Panc1 (cell line): ENCODE results near the gene TRIM51.
"Not testable (repeated sequence)": the region's sequence is repeated elsewhere in the genome, so short reads cannot be mapped to it uniquely, and the experiment has no call there.

Experiments used
- POLR2AphosphoS5 ChIP-seq: IDR thresholded peaks from 2 replicates; pipeline ENCODE4 v1.6.1; 2012; ENCODE audit warnings: mild to moderate bottlenecking, low read depth, low read length, moderate library complexity
- TCF7L2 ChIP-seq: IDR thresholded peaks from 2 replicates; pipeline ENCODE4 v1.6.1; 2011; ENCODE audit warnings: mild to moderate bottlenecking, low read depth, low read length, inconsistent platforms
- TF ChIP-seq, protein P1 (sequence below): fragments of 450-650 bp; IDR thresholded peaks from 2 replicates; pipeline ENCODE4 v1.5.1; 2017; ENCODE audit warnings: mild to moderate bottlenecking

DNA sequence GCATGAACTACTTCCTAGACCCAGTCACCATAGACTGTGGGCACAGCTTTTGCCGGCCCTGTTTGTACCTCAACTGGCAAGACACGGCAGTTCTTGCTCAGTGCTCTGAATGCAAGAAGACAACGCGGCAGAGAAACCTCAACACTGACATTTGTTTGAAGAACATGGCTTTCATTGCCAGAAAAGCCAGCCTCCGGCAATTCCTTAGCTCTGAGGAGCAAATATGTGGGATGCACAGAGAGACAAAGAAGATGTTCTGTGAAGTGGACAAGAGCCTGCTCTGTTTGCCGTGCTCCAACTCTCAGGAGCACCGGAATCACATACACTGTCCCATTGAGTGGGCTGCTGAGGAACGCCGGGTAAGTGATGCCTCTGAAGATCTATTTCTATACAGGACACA lies 2.4 kb downstream of the TRIM51 start:
- TF ChIP-seq TCF7L2, POLR2AphosphoS5: not testable (repeated sequence)
- TF ChIP-seq, protein P1, sequence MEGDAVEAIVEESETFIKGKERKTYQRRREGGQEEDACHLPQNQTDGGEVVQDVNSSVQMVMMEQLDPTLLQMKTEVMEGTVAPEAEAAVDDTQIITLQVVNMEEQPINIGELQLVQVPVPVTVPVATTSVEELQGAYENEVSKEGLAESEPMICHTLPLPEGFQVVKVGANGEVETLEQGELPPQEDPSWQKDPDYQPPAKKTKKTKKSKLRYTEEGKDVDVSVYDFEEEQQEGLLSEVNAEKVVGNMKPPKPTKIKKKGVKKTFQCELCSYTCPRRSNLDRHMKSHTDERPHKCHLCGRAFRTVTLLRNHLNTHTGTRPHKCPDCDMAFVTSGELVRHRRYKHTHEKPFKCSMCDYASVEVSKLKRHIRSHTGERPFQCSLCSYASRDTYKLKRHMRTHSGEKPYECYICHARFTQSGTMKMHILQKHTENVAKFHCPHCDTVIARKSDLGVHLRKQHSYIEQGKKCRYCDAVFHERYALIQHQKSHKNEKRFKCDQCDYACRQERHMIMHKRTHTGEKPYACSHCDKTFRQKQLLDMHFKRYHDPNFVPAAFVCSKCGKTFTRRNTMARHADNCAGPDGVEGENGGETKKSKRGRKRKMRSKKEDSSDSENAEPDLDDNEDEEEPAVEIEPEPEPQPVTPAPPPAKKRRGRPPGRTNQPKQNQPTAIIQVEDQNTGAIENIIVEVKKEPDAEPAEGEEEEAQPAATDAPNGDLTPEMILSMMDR: not testable (repeated sequence)
